ENCODE measurements around the gene MAOA. TPM values are rescaled to one million over a fixed set of nuclear protein-coding genes. Genes with fewer than 3 reads are reported as not detected.
"Not testable (repeated sequence)": the region's sequence is repeated elsewhere in the genome, so short reads cannot be mapped to it uniquely, and the experiment has no call there.

Gene MAOA
- 100 to 1,000 TPM; 299 to 636 (median 361) TPM for total RNA-seq

DNA sequence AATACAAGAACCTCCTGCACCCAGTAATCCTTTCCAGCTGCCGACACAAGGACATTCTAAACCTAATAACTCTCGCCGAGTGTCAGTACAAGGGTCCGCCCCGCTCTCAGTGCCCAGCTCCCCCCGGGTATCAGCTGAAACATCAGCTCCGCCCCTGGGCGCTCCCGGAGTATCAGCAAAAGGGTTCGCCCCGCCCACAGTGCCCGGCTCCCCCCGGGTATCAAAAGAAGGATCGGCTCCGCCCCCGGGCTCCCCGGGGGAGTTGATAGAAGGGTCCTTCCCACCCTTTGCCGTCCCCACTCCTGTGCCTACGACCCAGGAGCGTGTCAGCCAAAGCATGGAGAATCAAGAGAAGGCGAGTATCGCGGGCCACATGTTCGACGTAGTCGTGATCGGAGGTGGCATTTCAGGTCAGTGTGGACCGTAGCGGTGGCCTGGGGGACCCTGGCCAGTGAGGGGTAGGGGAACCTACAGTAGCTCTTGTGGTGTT lies at the start of gene MAOA:
Gene MAOA, plus strand, starts transcription at position 295 of the 490 bp plus-strand sequence. Its CDS starts 43 bp downstream, at position 338.
- TF ChIP-seq POLR2A (IDR thresholded peaks at IDR 0.05; ENCODE audit: low read depth), result peak; percentile 19
- TF ChIP-seq POLR2AphosphoS5 (IDR thresholded peaks at IDR 0.05), result peak; percentile 64 to 91
- TF ChIP-seq, protein P1, sequence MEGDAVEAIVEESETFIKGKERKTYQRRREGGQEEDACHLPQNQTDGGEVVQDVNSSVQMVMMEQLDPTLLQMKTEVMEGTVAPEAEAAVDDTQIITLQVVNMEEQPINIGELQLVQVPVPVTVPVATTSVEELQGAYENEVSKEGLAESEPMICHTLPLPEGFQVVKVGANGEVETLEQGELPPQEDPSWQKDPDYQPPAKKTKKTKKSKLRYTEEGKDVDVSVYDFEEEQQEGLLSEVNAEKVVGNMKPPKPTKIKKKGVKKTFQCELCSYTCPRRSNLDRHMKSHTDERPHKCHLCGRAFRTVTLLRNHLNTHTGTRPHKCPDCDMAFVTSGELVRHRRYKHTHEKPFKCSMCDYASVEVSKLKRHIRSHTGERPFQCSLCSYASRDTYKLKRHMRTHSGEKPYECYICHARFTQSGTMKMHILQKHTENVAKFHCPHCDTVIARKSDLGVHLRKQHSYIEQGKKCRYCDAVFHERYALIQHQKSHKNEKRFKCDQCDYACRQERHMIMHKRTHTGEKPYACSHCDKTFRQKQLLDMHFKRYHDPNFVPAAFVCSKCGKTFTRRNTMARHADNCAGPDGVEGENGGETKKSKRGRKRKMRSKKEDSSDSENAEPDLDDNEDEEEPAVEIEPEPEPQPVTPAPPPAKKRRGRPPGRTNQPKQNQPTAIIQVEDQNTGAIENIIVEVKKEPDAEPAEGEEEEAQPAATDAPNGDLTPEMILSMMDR (IDR thresholded peaks at IDR 0.05), result no peak
- no peak for TF ChIP-seq EP300 (IDR thresholded peaks at IDR 0.05)
- intact Hi-C loops (cut with DNase I), result loop anchor here (5.0 kb wide), 3 partner anchors 69 to 94 kb away; no protein-coding TSS in a partner anchor
- Histone ChIP-seq H3K9me3 (no peaks in the 10 kb centered on the region), H3K4me1 (peaks cover 0 to 12% (median 2%) of the 10 kb centered on the region in 4 donors), H3K4me3 (peak within 1 kb of the TSS; percentile 70 to 88 (median 72)), H3K27me3 (no peaks in the 10 kb centered on the region), H3K27ac (replicated peaks in 1 of 4) (peak within 1 kb of the TSS; percentile 82 to 95 (median 94)), H3K36me3 (no peaks in the 10 kb centered on the region)
- 58% methylated on average over 28 of the region's 29 CpGs for WGBS
- peak; percentile 94 for DNase-seq (ENCODE audit: extremely low spot score)

DNA sequence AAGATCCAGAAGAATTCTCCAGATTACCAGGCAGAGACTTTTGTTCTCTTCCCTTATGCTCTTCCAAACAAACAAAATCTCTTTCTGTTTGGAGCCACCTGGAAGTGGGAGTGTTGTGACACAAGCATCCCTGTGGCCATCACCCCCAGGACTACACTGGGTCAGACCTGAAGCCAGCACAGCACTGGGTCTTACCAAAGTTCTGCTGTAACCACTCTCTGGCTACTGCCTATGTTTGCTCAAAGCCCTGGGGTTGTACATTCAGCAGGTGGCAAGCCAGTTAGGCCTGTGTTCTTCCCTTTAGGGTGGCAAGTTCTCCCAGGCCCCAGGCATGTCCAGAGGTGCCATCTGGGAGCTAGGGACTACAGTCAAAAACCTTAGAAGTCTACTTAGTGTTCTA lies 43.7 kb upstream of the MAOA start:
- Histone ChIP-seq H3K4me1 (peaks cover 0 to 17% (median 12%) of the 10 kb centered on the region in 4 donors), H3K27me3 (no peaks in the 10 kb centered on the region), H3K36me3 (no peaks in the 10 kb centered on the region), H3K9me3 (no peaks in the 10 kb centered on the region), H3K27ac (replicated peaks in 1 of 4) (no peak overlapping the region), H3K4me3 (no peak overlapping the region)
- no peak for TF ChIP-seq POLR2AphosphoS5 (IDR thresholded peaks at IDR 0.05)
- no peak for TF ChIP-seq EP300 (IDR thresholded peaks at IDR 0.05)
- TF ChIP-seq, protein P1 (IDR thresholded peaks at IDR 0.05), result no peak
- TF ChIP-seq POLR2A (IDR thresholded peaks at IDR 0.05; ENCODE audit: low read depth), result no peak
- intact Hi-C loops (cut with DNase I), result no loop called here
- no peak for DNase-seq (ENCODE audit: extremely low spot score)

DNA sequence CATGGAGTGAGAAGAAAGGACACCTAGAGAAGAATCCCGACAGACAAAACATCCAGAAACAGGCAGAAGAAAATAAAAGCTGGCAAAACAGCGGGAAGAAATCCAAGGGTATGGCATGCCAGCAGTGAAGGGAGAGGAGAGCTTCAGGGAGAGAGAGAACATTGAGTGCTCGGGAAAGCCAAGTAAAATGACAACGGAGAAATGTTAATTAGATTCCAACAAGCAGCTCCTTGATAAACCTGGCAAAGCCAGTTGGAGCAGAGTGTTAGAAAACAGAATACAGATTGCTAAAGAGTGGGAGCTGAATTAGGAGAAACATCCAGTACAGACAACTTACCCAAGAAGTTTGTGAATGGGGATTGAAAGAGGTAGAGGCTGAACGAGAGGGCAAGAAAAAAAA lies 40.4 kb upstream of the MAOA start:
- peaks cover 0 to 31% (median 12%) of the 10 kb centered on the region in 4 donors for H3K4me1 ChIP-seq
- WGBS, result 50% methylated on average over 5 of the region's 5 CpGs
- H3K27me3 ChIP-seq, result no peaks in the 10 kb centered on the region
- no peaks in the 10 kb centered on the region for H3K36me3 ChIP-seq
- peak overlapping the region; percentile 62 to 70 (median 66) for H3K27ac ChIP-seq (replicated peaks in 1 of 4)
- TF ChIP-seq, protein P1 (IDR thresholded peaks at IDR 0.05), result no peak
- no peak for TF ChIP-seq EP300 (IDR thresholded peaks at IDR 0.05)
- peak in 1 of 2 donors; percentile 44 for TF ChIP-seq POLR2AphosphoS5 (IDR thresholded peaks at IDR 0.05)
- no peak for TF ChIP-seq POLR2A (IDR thresholded peaks at IDR 0.05; ENCODE audit: low read depth)
- no peak for DNase-seq (ENCODE audit: extremely low spot score)
- no peaks in the 10 kb centered on the region for H3K9me3 ChIP-seq
- no peak overlapping the region for H3K4me3 ChIP-seq
- intact Hi-C loops (cut with DNase I), result no loop called here

DNA sequence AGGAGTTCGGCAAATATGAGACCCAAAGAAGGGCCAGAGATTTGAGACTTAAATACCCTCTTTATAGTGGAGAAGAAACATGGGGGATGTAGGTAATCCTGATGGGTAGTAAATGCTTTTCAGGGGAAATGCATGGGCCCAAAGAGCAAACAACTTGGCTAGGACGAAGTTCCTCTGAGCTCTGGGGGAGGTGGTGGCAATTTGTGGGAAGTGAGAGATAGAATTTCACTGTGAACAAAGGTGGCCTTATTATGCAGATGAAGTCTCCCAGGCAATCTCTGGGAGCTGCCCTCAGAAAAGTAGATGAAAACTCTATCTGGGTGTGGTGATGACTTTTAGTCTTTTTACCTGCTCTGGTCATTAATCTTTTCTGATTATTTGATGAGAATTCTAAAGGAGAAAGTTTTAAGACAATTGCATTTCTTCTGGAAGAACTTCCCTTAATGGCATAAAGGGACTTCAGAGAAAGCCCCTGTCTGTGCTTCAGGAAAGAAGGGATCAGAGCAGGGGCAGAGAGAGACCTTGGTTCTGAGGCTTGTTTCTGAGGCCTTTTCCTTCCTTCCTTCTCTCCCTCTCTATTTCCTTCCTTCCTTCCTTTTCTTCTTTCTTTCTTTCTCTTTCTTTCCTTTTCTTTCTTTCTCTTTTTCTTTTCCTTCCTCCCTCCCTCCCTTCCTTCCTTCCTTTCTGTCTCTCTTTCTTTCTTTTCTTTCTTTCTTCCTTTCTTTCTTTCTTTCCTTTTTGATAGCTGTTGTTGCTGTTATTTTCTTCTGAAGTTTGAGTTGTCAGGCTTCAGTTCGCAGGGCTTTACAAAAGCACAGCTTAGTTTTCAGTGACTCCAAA lies 37.5 kb upstream of the MAOA start:
- H3K27ac ChIP-seq (replicated peaks in 1 of 4), result no peak overlapping the region

DNA sequence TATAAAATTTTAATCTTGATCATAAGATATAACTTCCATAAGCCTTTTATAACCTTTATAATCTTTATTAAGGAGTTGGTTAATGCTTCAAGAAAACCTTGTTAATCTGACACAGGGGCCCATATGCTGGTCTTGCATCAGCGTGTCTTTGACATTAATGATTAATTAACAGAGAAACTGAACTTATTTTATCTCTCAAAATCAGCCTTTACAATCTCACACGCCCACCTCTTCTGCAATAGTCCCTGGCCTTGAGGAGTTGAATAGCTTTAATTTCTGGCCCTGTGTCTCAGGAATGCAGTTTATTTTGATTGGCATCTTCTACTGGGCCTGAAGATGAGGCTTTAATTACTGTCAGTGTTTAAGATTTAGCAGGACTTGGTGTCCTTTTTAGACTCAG lies 36.2 kb upstream of the MAOA start:
- H3K27me3 ChIP-seq; H3K4me3 ChIP-seq; intact Hi-C loops (cut with DNase I); H3K9me3 ChIP-seq; H3K27ac ChIP-seq (replicated peaks in 1 of 4); DNase-seq (ENCODE audit: extremely low spot score); H3K36me3 ChIP-seq: not testable (repeated sequence)
- peaks cover 0 to 35% (median 10%) of the 10 kb centered on the region in 4 donors for H3K4me1 ChIP-seq
- 49% methylated on average over 2 of the region's 2 CpGs for WGBS

More for the DNA sequence above, 37.5 kb upstream of the MAOA start:
- TF ChIP-seq POLR2A (IDR thresholded peaks at IDR 0.05; ENCODE audit: low read depth) (no peak), POLR2AphosphoS5 (IDR thresholded peaks at IDR 0.05) (no peak), EP300 (IDR thresholded peaks at IDR 0.05) (no peak)
- TF ChIP-seq, protein P1 (IDR thresholded peaks at IDR 0.05), result no peak
- Histone ChIP-seq H3K4me1 (peaks cover 0 to 38% (median 12%) of the 10 kb centered on the region in 4 donors), H3K9me3 (no peaks in the 10 kb centered on the region), H3K27me3 (no peaks in the 10 kb centered on the region), H3K4me3 (no peak overlapping the region), H3K36me3 (no peaks in the 10 kb centered on the region)
- DNase-seq (ENCODE audit: extremely low spot score), result no peak
- intact Hi-C loops (cut with DNase I), result no loop called here
- WGBS, result 62% methylated on average over 3 of the region's 3 CpGs

Data from esophagus muscularis mucosa (tissue), 4 donors.